ENCODE measurements around the gene IAH1. TPM values are rescaled to one million over a fixed set of nuclear protein-coding genes. Genes with fewer than 3 reads are reported as not detected.

The IAH1 gene
- total RNA-seq, 1 experiment from 2014 or later: 57.8 TPM

DNA sequence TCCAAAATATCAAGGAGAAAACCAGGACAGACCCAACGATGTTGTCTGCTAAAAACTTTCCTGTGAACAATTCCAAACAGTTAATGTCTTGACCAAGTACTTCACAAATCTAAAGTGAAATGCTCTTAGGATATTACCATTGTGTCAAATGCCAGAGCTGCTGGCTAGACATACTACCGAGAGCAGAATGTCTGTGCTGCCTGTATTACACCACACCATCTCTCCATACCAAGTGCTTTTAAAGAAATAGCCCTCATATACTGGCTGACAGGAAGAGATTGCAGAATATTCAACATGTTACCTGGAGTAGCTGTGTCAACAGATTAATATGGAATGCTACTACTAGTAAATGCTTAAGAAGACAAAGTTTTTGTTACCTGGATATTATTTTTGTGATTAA, 18.6 kb downstream of the IAH1 start:
- no peak overlapping the region for H3K4me3 ChIP-seq (ENCODE audit: low read depth, low read length)
- peaks cover 6% of the 10 kb centered on the region for H3K36me3 ChIP-seq (ENCODE audit: control insufficient read depth, insufficient read depth, low read length)
- H3K9me3 Mint-ChIP-seq (ENCODE audit: unreplicated experiment): no peaks in the 10 kb centered on the region
- no peaks in the 10 kb centered on the region for H3K9me3 ChIP-seq
- TF ChIP-seq, protein P1, sequence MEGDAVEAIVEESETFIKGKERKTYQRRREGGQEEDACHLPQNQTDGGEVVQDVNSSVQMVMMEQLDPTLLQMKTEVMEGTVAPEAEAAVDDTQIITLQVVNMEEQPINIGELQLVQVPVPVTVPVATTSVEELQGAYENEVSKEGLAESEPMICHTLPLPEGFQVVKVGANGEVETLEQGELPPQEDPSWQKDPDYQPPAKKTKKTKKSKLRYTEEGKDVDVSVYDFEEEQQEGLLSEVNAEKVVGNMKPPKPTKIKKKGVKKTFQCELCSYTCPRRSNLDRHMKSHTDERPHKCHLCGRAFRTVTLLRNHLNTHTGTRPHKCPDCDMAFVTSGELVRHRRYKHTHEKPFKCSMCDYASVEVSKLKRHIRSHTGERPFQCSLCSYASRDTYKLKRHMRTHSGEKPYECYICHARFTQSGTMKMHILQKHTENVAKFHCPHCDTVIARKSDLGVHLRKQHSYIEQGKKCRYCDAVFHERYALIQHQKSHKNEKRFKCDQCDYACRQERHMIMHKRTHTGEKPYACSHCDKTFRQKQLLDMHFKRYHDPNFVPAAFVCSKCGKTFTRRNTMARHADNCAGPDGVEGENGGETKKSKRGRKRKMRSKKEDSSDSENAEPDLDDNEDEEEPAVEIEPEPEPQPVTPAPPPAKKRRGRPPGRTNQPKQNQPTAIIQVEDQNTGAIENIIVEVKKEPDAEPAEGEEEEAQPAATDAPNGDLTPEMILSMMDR (IDR thresholded peaks at IDR 0.05; ENCODE audit: insufficient read depth in 1 of 2, low read depth in 1 of 2, low read length in 1 of 2, severe bottlenecking in 1 of 2, unreplicated experiment in 1 of 2): no peak
- BruUV-seq (replicated peaks): no TSS peak
- intact Hi-C loops (cut with micrococcal nuclease; ENCODE audit: unreplicated experiment): no loop called here
- ChIA-PET POLR2A (no interaction called here), CTCF (no interaction called here)
- no peaks in the 10 kb centered on the region for H3K27me3 Mint-ChIP-seq (ENCODE audit: insufficient read depth, unreplicated experiment)
- H3K36me3 Mint-ChIP-seq (ENCODE audit: insufficient read depth, unreplicated experiment): peaks cover 81% of the 10 kb centered on the region
- H3K4me1 ChIP-seq: no peaks in the 10 kb centered on the region
- H3K27me3 ChIP-seq (replicated peaks; ENCODE audit: control insufficient read depth, insufficient read depth, low read length): no peaks in the 10 kb centered on the region
- no peak overlapping the region for H3K4me3 Mint-ChIP-seq (ENCODE audit: unreplicated experiment)
- DNase-seq: no peak
- no peak overlapping the region for H3K27ac Mint-ChIP-seq (ENCODE audit: unreplicated experiment)
- H3K4me1 Mint-ChIP-seq (ENCODE audit: low read depth, unreplicated experiment): no peaks in the 10 kb centered on the region

GRCh38 chr2:9493478-9493877, 19.1 kb downstream of the IAH1 start:
- peaks cover 87% of the 10 kb centered on the region for H3K36me3 Mint-ChIP-seq (ENCODE audit: insufficient read depth, unreplicated experiment)
- BruUV-seq (replicated peaks): no TSS peak
- intact Hi-C loops (cut with micrococcal nuclease; ENCODE audit: unreplicated experiment): no loop called here

DNA sequence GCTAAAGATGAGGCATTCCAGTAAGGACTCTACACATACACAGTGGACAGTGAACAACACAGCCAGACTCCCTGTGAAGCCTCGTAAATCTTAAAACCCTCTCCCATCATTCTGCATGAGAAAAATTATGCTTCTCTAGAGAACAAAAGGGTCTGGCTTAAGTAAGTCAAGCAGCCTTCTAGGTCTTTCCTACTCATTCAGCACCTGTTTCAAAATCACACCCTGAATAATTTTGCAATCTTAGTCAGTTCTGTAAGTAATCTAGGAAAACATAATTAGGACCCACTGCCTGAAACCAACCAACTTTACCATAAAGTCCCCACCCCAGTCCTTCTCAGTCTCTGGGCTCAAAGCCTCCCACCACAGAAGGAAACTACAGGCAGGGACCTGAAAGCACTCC, 19.7 kb downstream of the IAH1 start:
- Histone ChIP-seq H3K4me3 (ENCODE audit: low read depth, low read length) (no peak overlapping the region), H3K4me1 (no peaks in the 10 kb centered on the region), H3K9me3 (no peaks in the 10 kb centered on the region), H3K27me3 (replicated peaks; ENCODE audit: control insufficient read depth, insufficient read depth, low read length) (no peaks in the 10 kb centered on the region), H3K36me3 (ENCODE audit: control insufficient read depth, insufficient read depth, low read length) (peaks cover 6% of the 10 kb centered on the region)
- intact Hi-C loops (cut with micrococcal nuclease; ENCODE audit: unreplicated experiment): no loop called here
- Mint-ChIP-seq H3K36me3 (ENCODE audit: insufficient read depth, unreplicated experiment) (peaks cover 86% of the 10 kb centered on the region), H3K4me1 (ENCODE audit: low read depth, unreplicated experiment) (no peaks in the 10 kb centered on the region), H3K27ac (ENCODE audit: unreplicated experiment) (no peak overlapping the region), H3K4me3 (ENCODE audit: unreplicated experiment) (no peak overlapping the region), H3K27me3 (ENCODE audit: insufficient read depth, unreplicated experiment) (no peaks in the 10 kb centered on the region), H3K9me3 (ENCODE audit: unreplicated experiment) (no peaks in the 10 kb centered on the region)
- no TSS peak for BruUV-seq (replicated peaks)
- POLR2A ChIA-PET: no interaction called here
- TF ChIP-seq, protein P1 (IDR thresholded peaks at IDR 0.05; ENCODE audit: insufficient read depth in 1 of 2, low read depth in 1 of 2, low read length in 1 of 2, severe bottlenecking in 1 of 2, unreplicated experiment in 1 of 2): no peak
- CTCF ChIA-PET: no interaction called here
- DNase-seq: no peak

More at GRCh38 chr2:9493478-9493877, 19.1 kb downstream of the IAH1 start:
- H3K27ac Mint-ChIP-seq (ENCODE audit: unreplicated experiment): no peak overlapping the region
- DNase-seq: no peak
- POLR2A ChIA-PET: no interaction called here
- H3K27me3 ChIP-seq (replicated peaks; ENCODE audit: control insufficient read depth, insufficient read depth, low read length): no peaks in the 10 kb centered on the region
- no peak overlapping the region for H3K4me3 ChIP-seq (ENCODE audit: low read depth, low read length)
- no peaks in the 10 kb centered on the region for H3K4me1 Mint-ChIP-seq (ENCODE audit: low read depth, unreplicated experiment)
- no peak overlapping the region for H3K4me3 Mint-ChIP-seq (ENCODE audit: unreplicated experiment)
- CTCF ChIA-PET: interaction anchor here (0.6 kb wide), 1 partner anchor 380 kb away, joined by 6 read pairs; no protein-coding TSS in a partner anchor
- no peaks in the 10 kb centered on the region for H3K27me3 Mint-ChIP-seq (ENCODE audit: insufficient read depth, unreplicated experiment)
- no peaks in the 10 kb centered on the region for H3K9me3 ChIP-seq
- H3K9me3 Mint-ChIP-seq (ENCODE audit: unreplicated experiment): no peaks in the 10 kb centered on the region
- TF ChIP-seq, protein P1 (IDR thresholded peaks at IDR 0.05; ENCODE audit: insufficient read depth in 1 of 2, low read depth in 1 of 2, low read length in 1 of 2, severe bottlenecking in 1 of 2, unreplicated experiment in 1 of 2): no peak
- H3K36me3 ChIP-seq (ENCODE audit: control insufficient read depth, insufficient read depth, low read length): peaks cover 6% of the 10 kb centered on the region
- no peaks in the 10 kb centered on the region for H3K4me1 ChIP-seq

Measured in Caco-2 (cell line).